Measurements from ENCODE around the gene BNC2. TPM values are rescaled to one million over a fixed set of nuclear protein-coding genes. Genes with fewer than 3 reads are reported as not detected.
A peak's percentile ranks its signal among the peaks of the same experiment; 100 is the strongest.

The BNC2 gene
- total and polyA plus RNA-seq, 2 of the 13 experiments (the other 11 are each of a cell fraction or from before 2014, with no cell fraction given) = not detected

DNA sequence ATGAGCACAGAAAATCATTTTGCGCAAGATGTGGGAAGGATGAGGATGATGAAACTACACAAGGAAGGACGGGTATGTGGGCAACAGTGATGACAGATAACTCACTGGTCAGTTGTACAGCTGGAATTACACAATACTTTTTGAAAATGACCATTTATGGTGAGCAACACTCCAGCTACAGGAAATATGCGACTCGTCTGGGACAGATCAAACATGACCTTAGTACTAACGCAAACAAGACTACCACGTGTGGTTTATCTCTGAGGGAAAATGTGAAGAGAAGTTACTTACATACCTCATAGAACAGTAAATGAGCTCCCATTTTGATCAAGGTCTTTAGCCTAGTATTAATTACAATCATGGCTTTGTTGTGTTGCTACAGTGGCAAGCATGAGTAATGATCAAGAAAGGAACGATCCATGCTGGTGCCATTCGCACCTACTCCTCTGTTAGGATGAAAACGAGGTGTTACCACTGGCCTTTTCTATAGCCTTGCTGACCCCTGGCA, 456.9 kb downstream of the BNC2 start (continued):
- TF ChIP-seq, protein P1, sequence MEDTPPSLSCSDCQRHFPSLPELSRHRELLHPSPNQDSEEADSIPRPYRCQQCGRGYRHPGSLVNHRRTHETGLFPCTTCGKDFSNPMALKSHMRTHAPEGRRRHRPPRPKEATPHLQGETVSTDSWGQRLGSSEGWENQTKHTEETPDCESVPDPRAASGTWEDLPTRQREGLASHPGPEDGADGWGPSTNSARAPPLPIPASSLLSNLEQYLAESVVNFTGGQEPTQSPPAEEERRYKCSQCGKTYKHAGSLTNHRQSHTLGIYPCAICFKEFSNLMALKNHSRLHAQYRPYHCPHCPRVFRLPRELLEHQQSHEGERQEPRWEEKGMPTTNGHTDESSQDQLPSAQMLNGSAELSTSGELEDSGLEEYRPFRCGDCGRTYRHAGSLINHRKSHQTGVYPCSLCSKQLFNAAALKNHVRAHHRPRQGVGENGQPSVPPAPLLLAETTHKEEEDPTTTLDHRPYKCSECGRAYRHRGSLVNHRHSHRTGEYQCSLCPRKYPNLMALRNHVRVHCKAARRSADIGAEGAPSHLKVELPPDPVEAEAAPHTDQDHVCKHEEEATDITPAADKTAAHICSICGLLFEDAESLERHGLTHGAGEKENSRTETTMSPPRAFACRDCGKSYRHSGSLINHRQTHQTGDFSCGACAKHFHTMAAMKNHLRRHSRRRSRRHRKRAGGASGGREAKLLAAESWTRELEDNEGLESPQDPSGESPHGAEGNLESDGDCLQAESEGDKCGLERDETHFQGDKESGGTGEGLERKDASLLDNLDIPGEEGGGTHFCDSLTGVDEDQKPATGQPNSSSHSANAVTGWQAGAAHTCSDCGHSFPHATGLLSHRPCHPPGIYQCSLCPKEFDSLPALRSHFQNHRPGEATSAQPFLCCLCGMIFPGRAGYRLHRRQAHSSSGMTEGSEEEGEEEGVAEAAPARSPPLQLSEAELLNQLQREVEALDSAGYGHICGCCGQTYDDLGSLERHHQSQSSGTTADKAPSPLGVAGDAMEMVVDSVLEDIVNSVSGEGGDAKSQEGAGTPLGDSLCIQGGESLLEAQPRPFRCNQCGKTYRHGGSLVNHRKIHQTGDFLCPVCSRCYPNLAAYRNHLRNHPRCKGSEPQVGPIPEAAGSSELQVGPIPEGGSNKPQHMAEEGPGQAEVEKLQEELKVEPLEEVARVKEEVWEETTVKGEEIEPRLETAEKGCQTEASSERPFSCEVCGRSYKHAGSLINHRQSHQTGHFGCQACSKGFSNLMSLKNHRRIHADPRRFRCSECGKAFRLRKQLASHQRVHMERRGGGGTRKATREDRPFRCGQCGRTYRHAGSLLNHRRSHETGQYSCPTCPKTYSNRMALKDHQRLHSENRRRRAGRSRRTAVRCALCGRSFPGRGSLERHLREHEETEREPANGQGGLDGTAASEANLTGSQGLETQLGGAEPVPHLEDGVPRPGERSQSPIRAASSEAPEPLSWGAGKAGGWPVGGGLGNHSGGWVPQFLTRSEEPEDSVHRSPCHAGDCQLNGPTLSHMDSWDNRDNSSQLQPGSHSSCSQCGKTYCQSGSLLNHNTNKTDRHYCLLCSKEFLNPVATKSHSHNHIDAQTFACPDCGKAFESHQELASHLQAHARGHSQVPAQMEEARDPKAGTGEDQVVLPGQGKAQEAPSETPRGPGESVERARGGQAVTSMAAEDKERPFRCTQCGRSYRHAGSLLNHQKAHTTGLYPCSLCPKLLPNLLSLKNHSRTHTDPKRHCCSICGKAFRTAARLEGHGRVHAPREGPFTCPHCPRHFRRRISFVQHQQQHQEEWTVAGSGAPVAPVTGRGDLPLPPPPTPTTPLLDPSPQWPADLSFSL (CRISPR knock-in tag; IDR thresholded peaks at IDR 0.05) = no peak
- no peak for TF ChIP-seq SMAD9 (CRISPR knock-in tag; IDR thresholded peaks at IDR 0.05)
- TF ChIP-seq ZNF777 (CRISPR knock-in tag; IDR thresholded peaks at IDR 0.05) = no peak
- TF ChIP-seq HDAC2 (CRISPR knock-in tag; IDR thresholded peaks at IDR 0.05) = peak; percentile 84
- TF ChIP-seq SIX4 (CRISPR knock-in tag; IDR thresholded peaks at IDR 0.05) = no peak
- TF ChIP-seq, protein P2, sequence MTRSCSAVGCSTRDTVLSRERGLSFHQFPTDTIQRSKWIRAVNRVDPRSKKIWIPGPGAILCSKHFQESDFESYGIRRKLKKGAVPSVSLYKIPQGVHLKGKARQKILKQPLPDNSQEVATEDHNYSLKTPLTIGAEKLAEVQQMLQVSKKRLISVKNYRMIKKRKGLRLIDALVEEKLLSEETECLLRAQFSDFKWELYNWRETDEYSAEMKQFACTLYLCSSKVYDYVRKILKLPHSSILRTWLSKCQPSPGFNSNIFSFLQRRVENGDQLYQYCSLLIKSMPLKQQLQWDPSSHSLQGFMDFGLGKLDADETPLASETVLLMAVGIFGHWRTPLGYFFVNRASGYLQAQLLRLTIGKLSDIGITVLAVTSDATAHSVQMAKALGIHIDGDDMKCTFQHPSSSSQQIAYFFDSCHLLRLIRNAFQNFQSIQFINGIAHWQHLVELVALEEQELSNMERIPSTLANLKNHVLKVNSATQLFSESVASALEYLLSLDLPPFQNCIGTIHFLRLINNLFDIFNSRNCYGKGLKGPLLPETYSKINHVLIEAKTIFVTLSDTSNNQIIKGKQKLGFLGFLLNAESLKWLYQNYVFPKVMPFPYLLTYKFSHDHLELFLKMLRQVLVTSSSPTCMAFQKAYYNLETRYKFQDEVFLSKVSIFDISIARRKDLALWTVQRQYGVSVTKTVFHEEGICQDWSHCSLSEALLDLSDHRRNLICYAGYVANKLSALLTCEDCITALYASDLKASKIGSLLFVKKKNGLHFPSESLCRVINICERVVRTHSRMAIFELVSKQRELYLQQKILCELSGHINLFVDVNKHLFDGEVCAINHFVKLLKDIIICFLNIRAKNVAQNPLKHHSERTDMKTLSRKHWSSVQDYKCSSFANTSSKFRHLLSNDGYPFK (CRISPR knock-in tag; IDR thresholded peaks at IDR 0.05; ENCODE audit: borderline replicate concordance) = no peak
- TF ChIP-seq ZSCAN5A (CRISPR knock-in tag; IDR thresholded peaks at IDR 0.05; ENCODE audit: borderline replicate concordance) = no peak
- TF ChIP-seq ISL2 (CRISPR knock-in tag; IDR thresholded peaks at IDR 0.05) = 0 out of 2 replicates have a peak, but pooled peaks have one; percentile 26
- no peak for TF ChIP-seq MYNN (CRISPR knock-in tag; IDR thresholded peaks at IDR 0.05; ENCODE audit: low read depth)
- TF ChIP-seq ZNF430 (CRISPR knock-in tag; IDR thresholded peaks at IDR 0.05) = no peak
- no peak for TF ChIP-seq ZNF143 (CRISPR knock-in tag; IDR thresholded peaks at IDR 0.05)
- peak; percentile 93 for TF ChIP-seq ATF3 (CRISPR knock-in tag; IDR thresholded peaks at IDR 0.05)
- no peak for TF ChIP-seq ZNF749 (CRISPR knock-in tag; IDR thresholded peaks at IDR 0.05; ENCODE audit: borderline replicate concordance)
- no peak for TF ChIP-seq CHCHD3 (CRISPR knock-in tag; IDR thresholded peaks at IDR 0.05)
- no peak for TF ChIP-seq PREB (CRISPR knock-in tag; IDR thresholded peaks at IDR 0.05)
- TF ChIP-seq REPIN1 (CRISPR knock-in tag; IDR thresholded peaks at IDR 0.05; ENCODE audit: borderline replicate concordance, low read depth) = no peak
- TF ChIP-seq ZNF274 (CRISPR knock-in tag; IDR thresholded peaks at IDR 0.05) = no peak
- no peak for TF ChIP-seq ZSCAN29 (CRISPR knock-in tag; conservative IDR thresholded peaks at IDR 0.05)
